Spinal cord (tissue), 10 donors: Measurements from ENCODE around the gene MIEF1. TPM values are rescaled to one million over a fixed set of nuclear protein-coding genes. Genes with fewer than 3 reads are reported as not detected.

ENCODE experiments used
- DNase-seq, 6 donors: peaks; one replicate each; pipeline versions ENCODE4 v3.0.0 to v3.0.0-alpha.2; 2013 to 2015; ENCODE audit warnings: low spot score in 6 of 6, low read depth in 4 of 6
- H3K27ac ChIP-seq: one replicate; pipeline ENCODE4 v1.5.1; 2013; ENCODE audit warnings: low read depth, low read length, control low read depth
- H3K27me3 ChIP-seq: one replicate; pipeline ENCODE4 v1.6.1; 2013; ENCODE audit warnings: low read length; ENCODE audit not compliant: control insufficient read depth, insufficient read depth
- H3K36me3 ChIP-seq: one replicate; pipeline ENCODE4 v1.6.1; 2013; ENCODE audit warnings: low read length; ENCODE audit not compliant: control insufficient read depth, insufficient read depth
- H3K4me1 ChIP-seq: one replicate; pipeline ENCODE4 v1.6.1; 2013; ENCODE audit warnings: low read length; ENCODE audit not compliant: control insufficient read depth, insufficient read depth
- H3K4me3 ChIP-seq: one replicate; pipeline ENCODE4 v1.5.1; 2013; ENCODE audit warnings: low read depth, low read length, control low read depth
- H3K9me3 ChIP-seq: one replicate; pipeline ENCODE4 v1.6.1; 2013; ENCODE audit warnings: low read length; ENCODE audit not compliant: control insufficient read depth, insufficient read depth
- WGBS: methylation state at CpG from one replicate; pipeline ENCODE4 v1.1.5; 2013; ENCODE audit warnings: missing lambda C conversion rate; ENCODE audit not compliant: insufficient coverage; 5-methylcytosine and 5-hydroxymethylcytosine counted together
- polyA plus RNA-seq, 2 donors: library from polyadenylated mRNA; unstranded; fragments of 120-200 nt; gene quantifications; one replicate each; pipeline ENCODE4 v1.2.1, GENCODE V29; 2013; ENCODE audit not compliant: insufficient read length in 2 of 2
- total RNA-seq, 2 donors: library from RNA; depleted of rRNA in 1 of 2; stranded (reverse); fragments of 120-200 nt in 1 of 2; fragments of >200 nt in 1 of 2; gene quantifications; one replicate each; pipeline versions ENCODE4 v1.2.3 to v1.2.4, GENCODE V29; 2013 to 2014
- donor health status: healthy.

The MIEF1 gene
- total and polyA plus RNA-seq, 4 donors, result 18.1 to 35.3 (median 28.0) TPM

DNA sequence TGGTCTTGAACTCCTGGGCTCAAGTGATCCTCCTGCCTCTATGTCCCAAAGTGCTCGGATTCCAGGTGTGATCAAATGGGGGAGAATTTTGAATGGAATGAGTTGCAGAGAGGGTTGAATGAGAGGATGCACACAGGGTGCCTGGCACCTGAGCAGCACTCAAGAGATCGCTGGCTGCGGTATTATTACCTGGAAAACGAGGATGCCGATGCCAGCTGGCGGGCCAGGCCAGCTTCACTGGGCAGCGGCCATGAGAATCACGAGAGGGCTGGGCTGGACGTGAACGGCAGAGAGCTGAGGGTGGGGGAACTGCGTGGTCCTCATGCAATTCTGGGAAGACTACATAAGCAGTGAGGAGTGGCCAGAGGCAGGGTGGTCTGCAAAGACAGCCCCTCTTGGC is 42.4 kb upstream of the MIEF1 start:
- Histone ChIP-seq H3K36me3 (peaks cover 19% of the 10 kb centered on the region), H3K4me1 (peaks cover 70% of the 10 kb centered on the region), H3K27me3 (no peaks in the 10 kb centered on the region), H3K9me3 (no peaks in the 10 kb centered on the region), H3K4me3 (no peak overlapping the region), H3K27ac (no peak overlapping the region)
- DNase-seq, result no peak
- 67% methylated on average over 11 of the region's 11 CpGs for WGBS

DNA sequence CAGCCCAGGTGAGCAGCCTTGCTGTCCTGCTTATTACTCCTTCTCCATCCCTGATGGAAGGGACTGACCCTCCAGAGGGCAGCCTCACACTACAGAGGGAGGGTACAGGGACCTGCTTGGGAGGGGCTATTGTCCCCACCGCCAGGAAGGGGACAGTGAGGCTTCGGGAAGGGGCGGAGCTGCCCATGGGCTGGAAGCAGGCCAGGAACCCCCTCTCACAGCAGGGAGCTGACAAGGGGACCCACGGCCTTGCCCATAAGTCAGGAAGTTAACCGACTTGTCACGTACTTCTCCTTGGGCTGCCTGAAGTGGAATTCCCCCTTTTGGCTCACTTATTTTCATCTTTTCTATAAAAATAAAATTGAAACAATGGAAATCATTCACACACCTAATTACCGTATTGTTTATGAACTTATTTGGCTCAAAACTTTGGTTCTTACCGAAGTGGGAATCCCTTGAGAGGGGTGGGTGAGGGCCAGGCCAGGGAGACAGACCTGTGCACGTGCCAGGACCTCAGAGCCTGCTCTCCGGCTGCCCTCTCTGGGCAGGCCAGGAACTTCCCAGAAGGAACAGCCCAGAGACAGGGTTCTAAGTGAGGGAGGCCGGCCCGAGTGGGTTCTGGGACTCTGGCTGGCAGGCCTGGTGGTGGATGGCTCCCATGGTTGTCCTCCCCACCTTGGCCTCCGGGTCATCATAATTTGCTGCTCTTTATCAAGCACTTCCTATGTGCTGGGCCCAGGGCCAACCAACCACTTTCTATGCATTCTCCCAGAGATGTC is 39.5 kb upstream of the MIEF1 start:
- DNase-seq, result peak in 1 of 6 donors; percentile 38
- Histone ChIP-seq H3K4me3 (no peak overlapping the region), H3K4me1 (peaks cover 71% of the 10 kb centered on the region), H3K27me3 (no peaks in the 10 kb centered on the region), H3K27ac (peak overlapping the region; percentile 15), H3K9me3 (no peaks in the 10 kb centered on the region), H3K36me3 (peaks cover 35% of the 10 kb centered on the region)
- 49% methylated on average over 13 of the region's 13 CpGs for WGBS

DNA sequence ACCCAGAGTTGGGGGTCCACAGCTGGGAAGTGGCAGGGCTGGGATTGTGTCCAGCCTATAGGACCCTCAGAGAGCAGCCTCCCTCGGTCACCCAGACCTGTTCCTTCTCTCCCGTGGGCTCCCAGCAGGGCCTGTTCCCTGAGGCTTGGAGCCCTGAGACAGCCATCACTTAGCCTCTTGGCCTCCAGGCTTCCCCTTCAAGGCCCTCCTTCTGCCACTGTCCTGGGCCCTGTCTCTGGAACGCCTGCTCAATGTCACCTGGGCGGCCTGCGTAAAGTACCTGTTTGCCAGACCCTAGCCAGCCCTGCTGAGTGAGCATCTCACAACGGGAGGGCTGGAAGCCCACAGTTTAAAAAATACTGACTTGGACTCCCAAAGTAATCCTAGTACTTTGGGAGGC is 38.8 kb upstream of the MIEF1 start:
- Histone ChIP-seq H3K9me3 (no peaks in the 10 kb centered on the region), H3K36me3 (peaks cover 40% of the 10 kb centered on the region), H3K4me1 (peaks cover 68% of the 10 kb centered on the region), H3K27ac (no peak overlapping the region), H3K4me3 (no peak overlapping the region), H3K27me3 (no peaks in the 10 kb centered on the region)
- no peak for DNase-seq
- WGBS, result 95% methylated on average over 6 of the region's 6 CpGs

DNA sequence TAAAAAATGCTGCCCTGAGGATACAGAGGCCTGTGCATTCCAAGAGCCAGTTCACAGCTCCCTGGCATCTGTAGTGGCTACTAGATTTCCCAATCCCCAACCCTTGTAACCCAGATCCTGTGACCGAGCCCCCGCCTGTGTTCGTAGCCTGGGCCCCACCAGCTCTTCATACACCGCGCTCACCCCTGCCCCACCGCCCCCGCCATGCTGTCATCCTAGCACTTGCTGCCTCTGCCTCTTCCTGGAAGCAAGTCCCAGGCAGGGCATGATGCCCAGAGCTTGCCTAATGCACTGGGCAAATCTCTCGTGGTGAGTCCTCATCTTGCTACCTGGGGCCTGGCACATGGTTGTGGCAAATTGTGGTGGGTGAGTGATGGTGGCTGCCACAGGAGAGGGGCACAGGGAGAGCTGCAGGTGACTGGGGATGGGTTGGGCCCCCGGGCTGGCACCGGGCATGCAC is 38.1 kb upstream of the MIEF1 start:
- Histone ChIP-seq H3K9me3 (no peaks in the 10 kb centered on the region), H3K27ac (peak overlapping the region; percentile 33), H3K4me3 (no peak overlapping the region), H3K4me1 (peaks cover 66% of the 10 kb centered on the region), H3K36me3 (peaks cover 46% of the 10 kb centered on the region), H3K27me3 (no peaks in the 10 kb centered on the region)
- peak in 1 of 6 donors; percentile 62 for DNase-seq
- WGBS, result 67% methylated on average over 8 of the region's 10 CpGs

DNA sequence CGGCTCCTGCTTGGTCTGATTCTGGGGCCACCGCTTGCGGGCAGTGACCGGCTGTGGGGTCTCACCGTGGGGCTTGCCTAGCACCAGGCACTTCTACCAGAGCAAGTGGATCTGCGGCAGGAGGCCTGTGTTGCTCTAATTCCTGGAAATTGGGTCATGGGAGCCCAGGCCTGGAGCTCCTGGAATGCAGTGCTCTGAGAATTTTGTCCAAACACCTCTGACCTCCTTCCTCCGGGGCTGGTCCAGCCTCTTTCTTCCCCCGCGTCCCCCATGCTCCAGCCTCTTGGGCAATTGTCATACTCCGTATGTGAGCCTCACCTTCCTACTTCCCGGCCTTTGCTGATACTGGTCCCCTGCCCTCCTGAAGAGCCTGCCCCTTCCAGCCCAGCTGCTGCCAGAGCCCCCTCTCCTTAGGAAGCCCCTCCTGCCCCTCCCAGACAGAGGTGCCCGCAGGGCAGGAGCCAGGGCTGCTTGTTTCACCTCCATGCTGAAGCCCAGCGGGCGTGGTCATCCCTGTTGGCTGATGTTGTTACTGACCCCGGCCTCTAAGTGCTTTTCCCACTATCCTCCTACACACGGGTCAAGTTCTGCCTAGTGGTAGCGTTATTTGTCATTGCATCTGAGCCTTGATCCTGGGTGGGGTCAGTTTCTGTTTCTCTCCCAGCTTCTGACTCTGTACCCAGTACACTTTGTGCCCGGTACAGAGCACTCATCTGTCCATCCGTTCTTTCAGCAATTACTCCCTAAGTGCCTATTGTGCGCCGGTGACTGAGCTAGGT is 35.7 kb upstream of the MIEF1 start:
- Histone ChIP-seq H3K4me1 (peaks cover 75% of the 10 kb centered on the region), H3K27ac (no peak overlapping the region), H3K36me3 (peaks cover 55% of the 10 kb centered on the region), H3K4me3 (no peak overlapping the region), H3K9me3 (no peaks in the 10 kb centered on the region), H3K27me3 (no peaks in the 10 kb centered on the region)
- DNase-seq, result no peak
- WGBS, result 84% methylated on average over 16 of the region's 21 CpGs

DNA sequence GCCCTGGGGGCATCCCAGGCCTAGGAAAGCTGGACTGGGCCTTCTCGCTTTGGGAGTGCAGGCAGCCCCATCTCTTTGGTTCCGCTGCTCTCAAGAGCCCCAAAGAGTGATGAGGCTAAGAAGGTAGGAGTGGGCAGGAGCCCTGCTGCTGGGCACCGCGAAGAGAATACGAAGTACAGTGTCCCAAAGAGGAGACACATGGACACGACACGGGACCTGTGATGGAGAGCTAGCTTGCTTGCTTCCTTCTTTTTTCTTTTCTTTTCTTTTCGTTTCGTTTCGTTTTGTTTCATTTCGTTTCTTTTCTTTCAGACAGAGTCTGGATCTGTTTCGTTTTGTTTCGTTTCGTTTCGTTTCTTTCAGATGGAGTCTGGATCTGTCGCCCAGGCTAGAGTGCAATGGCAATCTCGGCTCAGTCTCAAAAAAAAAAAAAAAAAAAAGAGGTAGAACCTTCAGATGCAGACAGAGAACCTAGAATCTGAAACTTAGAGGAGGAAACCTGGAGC is 34.6 kb upstream of the MIEF1 start:
- Histone ChIP-seq H3K27me3 (no peaks in the 10 kb centered on the region), H3K27ac (no peak overlapping the region), H3K4me3 (no peak overlapping the region), H3K9me3 (no peaks in the 10 kb centered on the region), H3K4me1 (peaks cover 75% of the 10 kb centered on the region), H3K36me3 (peaks cover 50% of the 10 kb centered on the region)
- no peak for DNase-seq
- WGBS, result 91% methylated on average over 17 of the region's 17 CpGs

DNA sequence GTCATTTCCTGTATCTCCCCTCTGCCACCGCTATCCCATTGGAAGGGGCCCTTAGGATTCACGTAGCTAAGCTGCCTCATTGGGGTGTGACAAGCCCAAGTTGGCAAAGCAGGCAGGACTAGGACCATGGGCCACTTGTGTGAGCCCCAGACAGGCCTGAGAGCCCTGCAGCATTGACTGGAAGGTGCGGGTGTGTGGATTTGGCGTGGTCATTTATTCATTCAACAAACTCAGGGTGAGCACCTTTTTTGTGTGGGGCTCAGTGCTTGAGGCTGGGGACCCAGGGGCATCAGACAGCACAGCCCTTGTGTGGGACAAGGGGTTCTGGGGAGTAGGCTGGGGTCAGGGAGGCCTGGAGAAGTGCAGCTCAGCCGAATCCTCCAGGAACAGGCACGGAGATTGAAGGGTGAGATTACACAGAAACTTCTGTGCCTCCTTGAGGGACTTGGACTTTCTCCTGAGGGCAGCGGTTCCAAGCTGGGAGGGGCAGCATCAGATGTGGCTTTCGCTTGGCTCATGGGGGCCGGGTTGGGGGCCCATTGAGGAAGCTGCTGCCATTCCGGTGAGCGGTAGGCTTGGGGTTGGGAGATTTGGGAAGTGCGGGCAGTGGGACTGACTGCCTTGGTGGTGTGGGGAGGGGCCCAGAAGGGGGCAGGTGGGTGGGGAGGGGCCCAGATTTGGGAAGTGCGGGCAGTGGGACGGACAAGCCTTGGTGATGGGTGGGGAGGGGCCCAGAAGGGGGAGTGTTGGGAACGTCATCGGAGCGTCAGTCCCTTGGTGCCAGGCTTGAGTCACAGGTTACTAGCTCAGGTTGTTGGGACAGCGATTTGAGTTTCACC is 33.4 kb upstream of the MIEF1 start:
- peaks cover 75% of the 10 kb centered on the region for H3K4me1 ChIP-seq

DNA sequence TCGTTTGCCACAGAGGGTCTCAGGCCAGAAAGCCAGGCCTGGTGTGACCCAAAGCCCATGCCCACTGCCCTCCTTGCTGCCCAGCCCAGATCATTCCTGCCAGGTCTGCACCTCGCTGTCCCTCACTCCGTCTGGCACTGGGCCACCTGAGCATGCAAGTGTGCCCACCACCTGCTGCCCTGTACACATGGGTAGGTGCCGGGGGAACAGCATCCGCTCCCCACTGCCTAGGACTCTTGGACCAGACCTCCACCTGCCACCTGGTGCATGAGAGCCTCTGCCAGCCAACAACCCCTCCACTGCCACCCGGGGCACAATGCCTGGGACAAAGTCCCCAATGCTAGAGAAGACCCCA is 32.8 kb upstream of the MIEF1 start:
- H3K4me3 ChIP-seq, result no peak overlapping the region
- no peak for DNase-seq
- H3K4me1 ChIP-seq, result peaks cover 75% of the 10 kb centered on the region
- H3K36me3 ChIP-seq, result peaks cover 46% of the 10 kb centered on the region
- H3K27me3 ChIP-seq, result no peaks in the 10 kb centered on the region
- 64% methylated on average over 5 of the region's 6 CpGs for WGBS
- peak overlapping the region; percentile 1 for H3K27ac ChIP-seq
- no peaks in the 10 kb centered on the region for H3K9me3 ChIP-seq

More for the DNA sequence above, 33.4 kb upstream of the MIEF1 start:
- no peaks in the 10 kb centered on the region for H3K27me3 ChIP-seq
- H3K4me3 ChIP-seq, result no peak overlapping the region
- H3K27ac ChIP-seq, result no peak overlapping the region
- no peak for DNase-seq
- peaks cover 48% of the 10 kb centered on the region for H3K36me3 ChIP-seq
- 78% methylated on average over 16 of the region's 18 CpGs for WGBS
- H3K9me3 ChIP-seq, result no peaks in the 10 kb centered on the region
